T-cell (primary cell): Measurements from ENCODE around the gene PGAM4. TPM values are rescaled to one million over a fixed set of nuclear protein-coding genes. Genes with fewer than 3 reads are reported as not detected.

Source experiments
- ATAC-seq, 4 experiments: fragments of 200-7000 bp in 3 of 4; fragments of 150-1000 bp in 1 of 4; cut with Tn5 transposase; replicated peaks in 1 of 4; 1 replicate in 3 of 4; 2 replicates in 1 of 4; pipeline ENCODE4 v1.10.0; 2021; ENCODE audit warnings: moderate library complexity in 3 of 4, mild to moderate bottlenecking in 2 of 4, moderate number of reproducible peaks in 1 of 4
- CTCF ChIA-PET, 2 donors: fragments of 300-600 bp; sonication (Branson Sonifier 250); formaldehyde crosslinking; loops; one replicate each; lab custom pipeline; 2022; ENCODE audit warnings: antibody characterized with exemption in 2 of 2; lab: Charles Lee
- POLR2A ChIA-PET, 2 donors: fragments of 300-600 bp; sonication (Branson Sonifier 250); formaldehyde crosslinking; loops; one replicate each; lab custom pipeline; 2022; ENCODE audit warnings: antibody characterized with exemption in 2 of 2; lab: Charles Lee
- DNase-seq, 35 experiments: peaks; one replicate each; pipeline versions ENCODE4 v3.0.0 to v3.0.0-alpha.2; 2013 to 2023
- H3K27ac ChIP-seq: one replicate; pipeline ENCODE4 v1.5.1; 2013; ENCODE audit warnings: low read length
- H3K27me3 ChIP-seq, 2 experiments: replicated peaks in 1 of 2; 1 replicate in 1 of 2; 2 replicates in 1 of 2; pipeline versions ENCODE4 v1.6.1 to v1.7.0; 2013; ENCODE audit warnings: low read length in 1 of 2, mixed read lengths in 1 of 2; ENCODE audit not compliant: control insufficient read depth in 2 of 2, insufficient read depth in 2 of 2; ENCODE audit errors: extremely low read depth in 1 of 2
- H3K36me3 ChIP-seq, 2 donors: 1 replicate in 1 of 2; 2 replicates in 1 of 2; pipeline versions ENCODE4 v1.6.1 to v1.7.0; 2013; ENCODE audit warnings: low read length in 1 of 2; ENCODE audit not compliant: control insufficient read depth in 2 of 2, insufficient read depth in 1 of 2; ENCODE audit errors: extremely low read depth in 1 of 2
- H3K4me1 ChIP-seq, 2 experiments: 1 replicate in 1 of 2; 2 replicates in 1 of 2; pipeline versions ENCODE4 v1.6.1 to v1.7.0; 2013; ENCODE audit warnings: low read length in 2 of 2, mixed read lengths in 1 of 2; ENCODE audit not compliant: insufficient read depth in 2 of 2, control insufficient read depth in 1 of 2; ENCODE audit errors: extremely low read depth in 1 of 2
- H3K4me3 ChIP-seq, 2 donors: 1 replicate in 1 of 2; 2 replicates in 1 of 2; pipeline versions ENCODE4 v1.5.1 to v1.7.0; 2013; ENCODE audit warnings: mild to moderate bottlenecking in 2 of 2, low read length in 1 of 2, moderate library complexity in 1 of 2; ENCODE audit not compliant: control insufficient read depth in 1 of 2; ENCODE audit errors: extremely low read depth in 1 of 2
- H3K9me3 ChIP-seq: 2 replicates; pipeline ENCODE4 v1.7.0; 2013
- H3K27ac Mint-ChIP-seq, 2 donors: one replicate each; pipeline ENCODE4 v1.8.0; 2020 to 2021; ENCODE audit warnings: mild to moderate bottlenecking in 2 of 2, mixed read lengths in 2 of 2
- H3K27me3 Mint-ChIP-seq, 2 donors: one replicate each; pipeline ENCODE4 v1.8.0; 2021 to 2022; ENCODE audit warnings: mixed read lengths in 2 of 2
- H3K36me3 Mint-ChIP-seq: one replicate; pipeline ENCODE4 v1.8.0; 2021; ENCODE audit warnings: mixed read lengths
- H3K4me1 Mint-ChIP-seq, 3 donors: one replicate each; pipeline ENCODE4 v1.8.0; 2020 to 2022; ENCODE audit warnings: mixed read lengths in 3 of 3, mild to moderate bottlenecking in 1 of 3
- H3K4me3 Mint-ChIP-seq, 3 donors: one replicate each; pipeline ENCODE4 v1.8.0; 2020 to 2022; ENCODE audit warnings: mild to moderate bottlenecking in 3 of 3, mixed read lengths in 3 of 3, moderate library complexity in 3 of 3
- H3K9me3 Mint-ChIP-seq, 3 donors: one replicate each; pipeline ENCODE4 v1.8.0; 2020 to 2022; ENCODE audit warnings: mixed read lengths in 3 of 3
- WGBS: methylation state at CpG from one replicate; pipeline ENCODE4 v1.1.5; 2013; ENCODE audit warnings: missing lambda C conversion rate; ENCODE audit not compliant: insufficient coverage; 5-methylcytosine and 5-hydroxymethylcytosine counted together
- total RNA-seq, 35 experiments: library from RNA in 6 of 35; stranded (reverse) in 6 of 35; fragments of 120-200 nt in 1 of 35; gene quantifications; one replicate each; pipeline versions ENCODE4 v1.2.1 to v1.2.4 and lab custom pipeline; 2013 to 2026

PGAM4 gene
- total RNA-seq, 5 donors from 2014 or later (not counting 1 experiment from before 2014, with no cell fraction given) = not detected

DNA sequence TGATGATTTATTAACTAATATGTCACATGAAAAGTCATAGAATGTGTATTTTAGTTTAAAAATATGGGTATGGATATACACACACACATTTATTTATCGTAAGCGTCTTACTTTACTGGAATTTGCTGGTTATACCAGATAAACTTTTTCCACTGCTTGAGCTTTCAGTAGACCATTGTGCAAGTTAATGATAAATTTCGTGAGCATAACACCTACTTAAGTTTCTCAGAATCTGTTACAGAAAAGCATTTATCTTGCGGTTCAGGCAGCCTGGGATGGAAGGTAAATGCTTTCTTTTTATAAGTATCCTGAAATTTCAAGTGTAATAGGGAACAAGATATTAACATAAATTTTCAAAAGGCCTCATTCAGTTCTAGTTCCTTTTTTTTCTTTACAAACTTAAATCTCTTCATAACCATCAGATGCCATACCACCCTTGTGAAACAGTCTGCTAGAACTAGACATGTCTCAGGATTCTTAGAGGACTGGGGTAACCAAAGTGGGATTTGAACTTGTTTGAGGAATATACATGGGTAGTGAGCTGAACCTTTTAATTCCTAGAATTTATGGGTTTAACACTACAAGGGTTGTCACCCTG, 31.3 kb downstream of the PGAM4 start:
- no peaks in the 10 kb centered on the region for H3K36me3 Mint-ChIP-seq
- no peaks in the 10 kb centered on the region for H3K9me3 Mint-ChIP-seq
- Histone ChIP-seq H3K27me3 (no peaks in the 10 kb centered on the region), H3K36me3 (no peaks in the 10 kb centered on the region), H3K4me3 (no peak overlapping the region), H3K4me1 (no peaks in the 10 kb centered on the region), H3K9me3 (no peaks in the 10 kb centered on the region), H3K27ac (no peak overlapping the region)
- peaks cover 7 to 9% (median 9%) of the 10 kb centered on the region in 3 donors for H3K4me1 Mint-ChIP-seq
- ChIA-PET CTCF (no interaction called here), POLR2A (no interaction called here)
- no peaks in the 10 kb centered on the region for H3K27me3 Mint-ChIP-seq
- no peak overlapping the region for H3K27ac Mint-ChIP-seq
- H3K4me3 Mint-ChIP-seq = no peak overlapping the region
- no CpG with 5 or more reads among the region's 4 CpGs for WGBS
- ATAC-seq = no peak
- no peak for DNase-seq

- ATAC-seq (no peak), DNase-seq (no peak)
- Mint-ChIP-seq H3K36me3 (peaks cover 5% of the 10 kb centered on the region), H3K27ac (no peak overlapping the region), H3K4me3 (no peak overlapping the region), H3K9me3 (no peaks in the 10 kb centered on the region), H3K4me1 (peaks cover under 1 to 8% (median 4%) of the 10 kb centered on the region in 3 donors), H3K27me3 (no peaks in the 10 kb centered on the region)
- H3K36me3 ChIP-seq = no peaks in the 10 kb centered on the region
- POLR2A ChIA-PET = no interaction called here
- no peaks in the 10 kb centered on the region for H3K9me3 ChIP-seq
- H3K27ac ChIP-seq = no peak overlapping the region
- CTCF ChIA-PET = no interaction called here
- no peaks in the 10 kb centered on the region for H3K27me3 ChIP-seq
- no peak overlapping the region for H3K4me3 ChIP-seq
- H3K4me1 ChIP-seq = no peaks in the 10 kb centered on the region
- no CpG with 5 or more reads among the region's 3 CpGs for WGBS
Observed at GRCh38 chrX:77937291-77937690, 32.1 kb downstream of the PGAM4 start.

DNA sequence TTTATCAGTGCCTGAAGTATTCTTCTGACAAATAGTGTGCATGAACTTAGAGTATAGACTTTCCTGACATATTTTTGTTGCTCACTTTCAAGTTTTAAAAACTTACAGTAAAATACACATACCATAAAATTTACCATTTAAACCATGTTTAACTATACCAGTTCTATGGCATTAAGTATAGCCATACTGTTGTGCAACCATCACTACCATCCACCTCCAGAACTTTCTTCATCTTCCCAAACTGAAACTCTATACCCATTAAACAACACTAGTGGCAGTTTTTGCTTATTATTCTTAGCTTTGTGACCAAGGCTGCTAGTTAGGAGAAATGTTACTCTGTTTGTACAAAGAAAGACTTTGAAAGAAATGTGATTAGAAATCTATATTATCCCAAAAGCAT, 33.1 kb downstream of the PGAM4 start:
- H3K27ac Mint-ChIP-seq = no peak overlapping the region
- ChIA-PET CTCF (no interaction called here), POLR2A (no interaction called here)
- Histone ChIP-seq H3K27me3 (no peaks in the 10 kb centered on the region), H3K36me3 (no peaks in the 10 kb centered on the region), H3K4me1 (no peaks in the 10 kb centered on the region), H3K27ac (no peak overlapping the region), H3K9me3 (no peaks in the 10 kb centered on the region), H3K4me3 (no peak overlapping the region)
- H3K36me3 Mint-ChIP-seq = peaks cover 5% of the 10 kb centered on the region
- DNase-seq = no peak
- H3K27me3 Mint-ChIP-seq = no peaks in the 10 kb centered on the region
- H3K9me3 Mint-ChIP-seq = no peaks in the 10 kb centered on the region
- H3K4me3 Mint-ChIP-seq = no peak overlapping the region
- ATAC-seq = no peak
- peaks cover 0 to 8% (median 4%) of the 10 kb centered on the region in 3 donors for H3K4me1 Mint-ChIP-seq

DNA sequence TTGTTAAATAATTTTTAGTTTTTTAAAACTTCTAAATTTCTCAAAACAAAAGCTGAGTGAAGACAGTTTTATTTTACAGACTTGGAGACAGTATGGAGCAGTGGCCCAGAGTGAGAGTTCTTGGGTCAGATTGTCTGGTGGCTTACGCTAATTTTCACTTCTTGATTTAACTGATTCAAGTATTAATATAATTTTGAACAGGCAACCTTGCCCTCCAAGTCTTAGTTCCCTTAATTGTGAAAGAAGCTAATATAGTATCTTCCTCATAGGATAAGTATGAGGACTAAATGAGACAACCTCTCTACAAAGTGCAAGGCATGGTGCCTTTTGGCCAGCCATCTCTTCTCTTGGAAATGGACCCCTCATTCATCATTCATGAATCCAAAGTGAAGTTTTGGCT, 33.6 kb downstream of the PGAM4 start:
- Mint-ChIP-seq H3K4me1 (peaks cover 0 to 8% (median 4%) of the 10 kb centered on the region in 3 donors), H3K36me3 (peaks cover 5% of the 10 kb centered on the region), H3K27ac (no peak overlapping the region), H3K9me3 (no peaks in the 10 kb centered on the region), H3K4me3 (no peak overlapping the region), H3K27me3 (no peaks in the 10 kb centered on the region)
- Histone ChIP-seq H3K27me3 (no peaks in the 10 kb centered on the region), H3K9me3 (no peaks in the 10 kb centered on the region), H3K27ac (no peak overlapping the region), H3K36me3 (no peaks in the 10 kb centered on the region), H3K4me1 (no peaks in the 10 kb centered on the region), H3K4me3 (no peak overlapping the region)
- ATAC-seq = no peak
- WGBS = no CpG with 5 or more reads among the region's 1 CpG
- ChIA-PET POLR2A (no interaction called here), CTCF (no interaction called here)
- DNase-seq = no peak

- Histone ChIP-seq H3K27me3 (no peaks in the 10 kb centered on the region), H3K36me3 (no peaks in the 10 kb centered on the region), H3K4me1 (no peaks in the 10 kb centered on the region), H3K4me3 (no peak overlapping the region), H3K27ac (no peak overlapping the region), H3K9me3 (no peaks in the 10 kb centered on the region)
- Mint-ChIP-seq H3K27ac (no peak overlapping the region), H3K27me3 (no peaks in the 10 kb centered on the region), H3K36me3 (peaks cover 14% of the 10 kb centered on the region), H3K9me3 (no peaks in the 10 kb centered on the region), H3K4me3 (no peak overlapping the region), H3K4me1 (peaks cover 4 to 14% (median 11%) of the 10 kb centered on the region in 3 donors)
- ATAC-seq (no peak), DNase-seq (no peak)
- POLR2A ChIA-PET = interaction anchor here (0.5 to 0.6 kb wide), 2 partner anchors 130 to 445 kb away, joined by 3 read pairs; no protein-coding TSS in a partner anchor
- CTCF ChIA-PET = no interaction called here
- WGBS = no CpG with 5 or more reads among the region's 1 CpG
Observed at GRCh38 chrX:77930581-77930980, 38.9 kb downstream of the PGAM4 start.

GRCh38 chrX:77925764-77926163, 43.7 kb downstream of the PGAM4 start:
- H3K27me3 ChIP-seq = no peaks in the 10 kb centered on the region
- ATAC-seq (no peak), DNase-seq (no peak)
- ChIA-PET POLR2A (interaction anchor here (0.6 to 1.0 kb wide), 3 partner anchors 61 to 1490 kb away, joined by 3 to 4 read pairs (median 3); no protein-coding TSS in a partner anchor), CTCF (no interaction called here)
- Mint-ChIP-seq H3K36me3 (peaks cover 11% of the 10 kb centered on the region), H3K27me3 (peaks cover 0 to 3% of the 10 kb centered on the region in 2 donors), H3K4me3 (no peak overlapping the region), H3K4me1 (peaks cover 14 to 26% (median 16%) of the 10 kb centered on the region in 3 donors), H3K27ac (no peak overlapping the region), H3K9me3 (no peaks in the 10 kb centered on the region)
- no CpG with 5 or more reads among the region's 3 CpGs for WGBS
- H3K36me3 ChIP-seq = no peaks in the 10 kb centered on the region
- no peaks in the 10 kb centered on the region for H3K9me3 ChIP-seq
- no peak overlapping the region for H3K4me3 ChIP-seq
- H3K27ac ChIP-seq = no peak overlapping the region
- H3K4me1 ChIP-seq = no peaks in the 10 kb centered on the region
